ENCODE data around the gene ARMC7. TPM values are rescaled to one million over a fixed set of nuclear protein-coding genes. Genes with fewer than 3 reads are reported as not detected.

Gene ARMC7
- total RNA-seq, 1 donor from 2014 or later = 14.2 TPM

DNA sequence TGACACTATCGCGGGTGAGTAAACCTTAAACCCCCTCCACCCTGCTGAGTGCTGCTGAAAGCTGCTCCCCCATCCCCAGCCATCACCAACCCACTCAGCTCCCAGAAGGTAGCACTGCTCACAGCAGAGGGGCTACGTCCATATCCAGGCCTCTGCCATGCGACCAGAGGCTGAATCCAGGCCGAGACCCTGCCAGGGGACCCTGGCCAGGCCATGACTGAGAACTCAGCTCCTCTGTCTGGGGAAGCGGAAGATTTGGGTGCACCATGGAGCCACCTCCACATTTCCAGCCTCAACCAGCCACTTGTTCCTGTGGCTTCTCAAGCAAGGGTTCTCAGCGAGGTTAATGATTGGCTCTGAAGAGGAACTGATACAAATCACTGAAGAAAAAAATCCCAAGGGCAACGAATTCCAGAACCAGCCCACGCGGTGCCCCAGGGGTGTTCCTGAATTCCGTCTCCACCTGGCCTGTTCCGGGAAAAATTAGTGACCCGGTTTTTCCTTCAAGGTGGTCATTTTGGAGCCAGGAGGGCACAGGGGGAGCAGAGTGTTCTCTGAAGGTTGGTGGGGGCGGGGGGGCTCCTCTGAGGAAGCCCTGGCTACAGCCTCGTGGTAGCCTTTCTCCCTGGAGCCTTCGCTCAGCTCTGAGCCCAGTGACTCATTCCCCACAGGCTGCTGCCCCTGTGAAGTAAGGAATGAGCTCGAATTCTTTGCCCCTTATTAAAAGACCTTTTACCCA is 31.3 kb upstream of the ARMC7 start:
- DNase-seq (ENCODE audit: low read depth) = peak; percentile 98

DNA sequence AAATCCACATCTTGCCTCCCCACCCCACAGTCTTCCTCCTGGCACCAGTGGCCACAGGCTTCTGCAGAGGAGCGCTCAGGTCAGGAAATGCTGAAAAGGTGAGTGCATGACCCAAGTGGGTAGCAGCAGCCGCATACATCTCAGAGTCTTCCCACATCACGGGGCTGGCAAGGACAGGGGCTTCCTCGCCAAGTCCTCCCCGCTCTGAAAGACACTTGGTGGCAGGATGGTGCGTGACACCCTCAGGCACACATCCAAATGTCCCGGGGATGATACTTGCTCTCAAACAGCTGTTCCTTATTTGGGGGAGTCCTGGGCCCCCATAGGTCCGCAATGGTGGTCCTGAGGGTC is 30.8 kb upstream of the ARMC7 start:
- no peak for DNase-seq (ENCODE audit: low read depth)

DNA sequence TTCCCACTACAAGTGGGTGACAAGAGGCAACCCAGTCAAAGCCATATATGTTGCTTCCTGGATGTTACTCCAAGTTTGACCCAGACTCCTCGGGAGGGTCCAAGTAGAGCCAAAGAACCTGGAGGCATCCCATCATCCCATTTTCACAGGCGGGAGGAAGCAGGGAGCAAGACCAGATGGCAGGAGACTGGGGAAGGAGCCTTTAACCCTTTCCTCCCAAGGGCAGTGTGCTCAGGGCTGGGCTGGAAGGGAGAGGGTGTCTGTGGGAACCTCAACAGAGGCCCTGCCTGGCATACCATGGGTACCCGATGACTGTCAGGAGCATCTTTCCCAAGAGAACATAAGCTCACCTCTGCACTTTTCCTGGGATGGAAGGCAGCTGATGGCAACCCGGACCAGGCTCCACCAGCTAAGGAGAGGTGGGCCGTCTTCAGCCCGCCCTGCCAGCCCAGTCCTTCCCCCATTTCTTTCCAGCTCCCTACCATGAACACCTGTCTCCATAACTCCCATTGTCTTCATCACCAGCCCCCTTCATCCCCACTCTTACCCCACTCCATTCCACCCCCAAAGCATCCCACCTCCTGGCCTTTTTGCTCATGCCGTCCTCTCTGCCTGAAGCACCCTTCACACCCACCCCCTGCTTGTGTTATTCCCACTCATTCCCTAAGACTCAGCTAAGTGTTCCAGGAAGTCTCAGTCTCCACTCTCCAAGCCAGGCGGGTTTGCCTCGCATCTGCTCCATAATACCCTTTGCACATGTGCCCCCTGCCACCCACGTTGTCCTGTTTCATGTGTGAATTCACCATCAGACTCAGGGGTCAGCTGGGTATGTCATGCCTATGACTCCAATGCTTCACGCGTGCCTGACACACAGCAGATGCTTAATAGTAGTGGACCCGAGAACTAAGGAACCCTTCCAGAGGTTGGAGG is 27.9 kb upstream of the ARMC7 start:
- DNase-seq (ENCODE audit: low read depth) = no peak

- DNase-seq (ENCODE audit: low read depth) = no peak
Measured at GRCh38 chr17:75082683-75083082, 27.1 kb upstream of the ARMC7 start.

GRCh38 chr17:75084039-75084660 is 25.6 kb upstream of the ARMC7 start:
- peak; percentile 91 for DNase-seq (ENCODE audit: low read depth)

- no peak for DNase-seq (ENCODE audit: low read depth)
Measured at GRCh38 chr17:75086496-75087181, 23.1 kb upstream of the ARMC7 start.

GRCh38 chr17:75087182-75087557 is 22.6 kb upstream of the ARMC7 start:
- no peak for DNase-seq (ENCODE audit: low read depth)

DNA sequence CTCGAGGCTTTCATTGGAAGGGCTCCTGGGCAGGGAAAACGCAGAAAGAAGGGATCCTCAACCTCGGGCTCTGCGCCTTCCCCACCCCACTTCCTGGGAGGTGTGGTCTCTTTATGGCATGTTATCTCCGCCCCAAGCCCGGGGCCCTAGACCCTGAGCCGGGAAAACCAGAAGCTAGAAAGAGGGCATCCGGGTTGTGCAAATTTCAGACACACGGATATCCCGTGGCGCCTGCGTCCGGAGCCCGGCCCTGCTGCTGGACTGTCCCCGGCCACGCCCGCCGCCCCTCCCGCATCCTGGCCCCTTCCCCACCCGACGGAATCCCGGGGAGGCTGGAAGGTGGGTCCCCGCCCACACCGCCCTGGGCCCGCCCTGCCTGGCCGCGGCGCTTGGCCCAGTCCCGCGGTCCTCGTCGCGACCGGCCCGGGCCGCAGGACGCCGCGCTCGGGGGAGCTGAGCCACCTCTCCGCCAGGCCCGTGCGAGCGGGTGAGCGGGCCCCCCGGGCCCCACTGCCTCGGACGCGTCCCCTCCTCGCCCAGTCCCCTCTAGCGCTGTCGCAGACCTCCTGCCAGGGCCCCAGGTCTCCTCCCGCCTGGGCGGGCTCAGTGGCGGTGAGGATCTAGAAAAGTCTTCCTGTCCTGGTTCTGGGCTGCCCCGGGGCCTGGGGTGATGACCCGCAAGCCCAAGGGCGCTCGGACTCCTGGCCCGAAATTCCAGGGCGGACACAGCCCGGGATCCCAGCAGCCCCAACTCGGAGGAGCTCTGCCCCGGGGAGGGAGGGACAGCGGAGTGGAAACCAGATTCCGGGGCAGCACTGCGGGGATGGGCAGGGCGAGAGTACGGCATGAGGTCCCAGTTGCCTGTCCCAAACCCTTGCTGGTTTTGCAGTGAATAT is 22.0 kb upstream of the ARMC7 start, which contains the start of gene SLC16A5:
TSS of gene SLC16A5 (plus strand) at position 397 of the 896 bp plus-strand sequence. CDS start 5,683 bp downstream, outside the sequence.
- DNase-seq (ENCODE audit: low read depth) = peak; percentile 86

- peak; percentile 68 for DNase-seq (ENCODE audit: low read depth)
Measured at GRCh38 chr17:75088465-75089417, 21.0 kb upstream of the ARMC7 start.

DNA sequence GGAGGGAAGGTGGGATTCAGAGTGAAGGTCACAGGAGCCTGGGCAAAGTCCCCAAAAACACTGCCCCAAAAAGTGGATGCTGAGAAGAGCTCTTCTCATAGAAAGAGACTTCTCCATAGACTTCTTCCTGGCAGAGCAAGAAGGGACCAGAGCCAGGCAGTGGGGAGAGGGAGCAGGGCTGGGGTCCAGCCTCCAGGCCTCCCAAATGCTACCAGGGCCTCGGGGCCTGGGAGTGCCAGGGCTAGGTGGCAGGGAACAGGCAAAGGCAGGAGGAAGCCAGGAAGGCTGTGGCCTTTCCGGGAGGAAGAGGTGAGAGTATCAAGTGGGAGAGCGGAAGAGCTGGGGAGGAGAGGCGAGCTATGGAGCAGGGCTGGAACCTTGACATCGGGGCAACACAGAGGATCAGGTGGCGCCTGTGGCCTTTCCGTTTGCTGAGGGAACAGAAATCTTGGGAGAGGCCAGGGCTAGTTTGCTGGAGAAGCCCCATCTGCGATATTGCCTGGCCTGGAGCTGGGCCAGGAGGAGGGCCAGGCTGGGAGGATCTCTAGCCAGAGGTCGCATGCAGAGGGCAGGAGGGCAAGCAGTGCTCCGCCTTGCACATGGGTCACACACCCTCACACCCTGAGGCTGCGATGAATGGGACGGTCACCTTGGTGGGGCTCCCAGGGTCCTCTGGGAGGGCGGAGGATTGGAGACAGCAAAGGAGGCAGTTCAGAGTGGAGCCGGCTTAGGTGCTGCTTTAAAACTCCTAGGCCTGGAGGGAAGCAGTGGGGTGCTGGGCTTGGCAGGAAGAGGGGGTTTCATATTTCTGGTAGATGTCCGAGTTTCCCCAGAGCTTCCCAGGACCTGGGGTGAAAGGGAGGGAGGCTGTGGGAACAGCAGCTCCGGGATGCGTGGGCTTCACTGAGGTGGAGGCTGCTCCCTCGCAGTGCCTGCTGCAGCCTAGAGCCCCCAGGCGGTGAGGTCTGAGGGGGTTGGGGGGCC is 18.6 kb upstream of the ARMC7 start:
- DNase-seq (ENCODE audit: low read depth) = no peak

GRCh38 chr17:75091855-75092327 is 17.9 kb upstream of the ARMC7 start:
- DNase-seq (ENCODE audit: low read depth) = no peak

DNA sequence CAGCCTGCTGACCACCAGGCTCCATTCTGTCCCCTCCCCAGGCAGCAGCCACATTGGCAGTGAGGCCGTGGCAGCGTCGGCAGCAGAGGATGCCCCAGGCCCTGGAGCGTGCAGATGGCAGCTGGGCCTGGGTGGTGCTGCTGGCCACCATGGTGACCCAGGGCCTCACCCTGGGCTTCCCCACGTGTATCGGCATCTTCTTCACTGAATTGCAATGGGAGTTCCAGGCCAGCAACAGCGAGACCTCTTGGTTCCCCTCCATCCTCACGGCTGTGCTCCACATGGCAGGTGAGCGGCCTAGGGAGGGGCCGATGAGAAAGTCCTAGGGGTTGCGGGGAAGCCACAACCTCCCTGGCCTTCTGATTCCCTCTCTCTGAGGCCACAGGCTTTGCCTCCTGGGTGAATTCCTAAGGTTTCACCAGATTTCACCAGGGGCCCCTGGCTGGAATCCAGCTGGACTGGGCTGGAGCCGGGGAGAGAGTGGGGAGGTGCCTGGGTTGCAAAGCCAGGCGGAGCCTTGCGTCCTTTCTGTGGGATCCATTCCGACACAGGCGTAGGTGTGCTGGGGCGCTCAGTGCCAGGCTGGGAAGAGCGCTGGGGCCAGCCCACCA is 16.1 kb upstream of the ARMC7 start:
- no peak for DNase-seq (ENCODE audit: low read depth)

DNA sequence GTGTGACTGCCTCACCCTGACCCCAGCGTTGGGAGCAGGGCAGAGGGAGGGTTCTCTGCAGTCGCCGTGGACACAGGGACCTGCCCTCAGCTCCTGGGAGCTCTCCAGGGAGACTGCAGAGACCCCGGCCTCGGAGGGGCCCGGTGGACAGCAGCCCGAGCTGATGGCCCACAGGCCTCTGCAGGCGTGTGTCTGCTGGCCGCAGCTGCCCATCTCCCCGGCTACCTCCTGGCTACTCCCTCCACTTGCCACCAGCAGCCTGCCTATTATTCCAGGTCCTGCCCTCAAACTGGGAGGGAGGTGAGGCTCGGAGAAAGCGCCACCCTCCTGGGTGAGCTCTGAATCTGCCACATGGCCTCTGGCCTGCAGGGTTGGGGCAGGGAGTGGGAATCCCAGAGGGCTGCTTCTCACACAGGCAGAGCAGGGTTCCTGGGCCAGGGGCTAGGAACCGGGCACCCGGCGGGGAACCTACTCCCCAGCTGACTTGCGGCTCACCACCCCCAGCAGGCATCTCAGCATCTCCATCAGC is 14.8 kb upstream of the ARMC7 start:
- DNase-seq (ENCODE audit: low read depth) = no peak

DNA sequence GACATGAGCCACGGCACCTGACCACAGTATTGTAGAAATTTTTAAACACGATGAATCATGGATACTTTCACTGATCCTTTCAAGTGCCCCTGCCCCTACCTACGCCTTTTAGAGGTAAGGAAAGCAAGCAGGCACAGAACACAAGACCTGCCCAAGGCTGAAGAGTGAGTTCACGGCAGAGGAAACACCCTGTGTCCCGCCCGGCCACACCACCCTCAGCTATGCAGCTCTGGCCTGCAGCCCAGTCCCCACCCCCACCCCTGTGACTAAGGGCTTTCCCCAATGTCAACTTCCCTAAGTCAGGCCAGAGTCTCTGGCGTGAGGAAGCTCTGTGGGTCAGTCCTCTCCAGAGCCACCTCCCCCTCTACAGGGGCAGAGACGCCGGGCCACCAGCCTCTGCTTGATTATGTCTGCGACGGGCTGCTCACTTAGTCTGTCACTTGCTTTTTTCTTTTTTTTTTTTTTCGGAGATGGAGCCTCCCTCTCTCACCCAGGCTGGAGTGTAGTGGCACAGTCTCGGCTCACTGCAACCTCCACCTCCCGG is 13.6 kb upstream of the ARMC7 start:
- peak; percentile 96 for DNase-seq (ENCODE audit: low read depth)

- no peak for DNase-seq (ENCODE audit: low read depth)
Measured at GRCh38 chr17:75097865-75098264, 11.9 kb upstream of the ARMC7 start.

DNA sequence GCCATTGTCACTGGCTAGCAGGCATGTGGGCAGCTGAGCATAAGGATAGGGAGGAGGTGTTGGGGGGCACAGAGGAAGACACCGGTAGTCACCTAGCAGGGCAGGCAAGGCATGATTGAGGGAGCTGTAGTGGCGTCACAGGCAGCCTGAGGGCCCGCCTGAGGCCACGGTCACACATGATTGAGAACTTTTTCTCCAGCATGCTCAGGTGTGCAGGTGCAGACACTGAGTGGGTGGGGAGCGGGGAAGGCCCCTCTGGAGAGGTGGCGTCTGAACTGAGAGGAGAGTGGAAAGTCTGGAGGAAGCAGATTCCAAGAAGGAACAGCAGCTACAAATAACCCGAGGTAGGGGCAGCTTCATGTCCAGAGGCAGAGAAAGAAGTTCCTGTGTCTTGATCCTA is 10.9 kb upstream of the ARMC7 start:
- no peak for DNase-seq (ENCODE audit: low read depth)

GRCh38 chr17:75099881-75100595 is 9.7 kb upstream of the ARMC7 start:
- DNase-seq (ENCODE audit: low read depth) = no peak

All from renal cortical epithelial cell (primary cell).